ENCODE measurements around the gene USP35.
A peak's percentile ranks its signal among the peaks of the same experiment; 100 is the strongest.

Gene USP35

GRCh38 chr11:78190871-78191538 lies 2.3 kb downstream of the USP35 start:
- no peak overlapping the region for H3K4me3 ChIP-seq (ENCODE audit: low read depth, low read length)
- H3K9ac ChIP-seq, result no peak overlapping the region

GRCh38 chr11:78192223-78192719 lies 3.6 kb downstream of the USP35 start:
- Histone ChIP-seq H3K9ac (no peak overlapping the region), H3K4me3 (ENCODE audit: low read depth, low read length) (no peak overlapping the region)

More at GRCh38 chr11:78190871-78191538, 2.3 kb downstream of the USP35 start:
- Histone ChIP-seq H3K9me3 (ENCODE audit: control insufficient read depth, low read length) (no peaks in the 10 kb centered on the region), H3K27ac (no peak overlapping the region), H3K4me1 (peaks cover 14% of the 10 kb centered on the region), H2AFZ (no peak overlapping the region), H3K36me3 (ENCODE audit: control insufficient read depth, insufficient read depth, low read length) (no peaks in the 10 kb centered on the region), H3K27me3 (ENCODE audit: control insufficient read depth, insufficient read depth, low read length) (no peaks in the 10 kb centered on the region), H3K4me2 (ENCODE audit: low read length) (no peak overlapping the region), H3K79me2 (peaks cover 18% of the 10 kb centered on the region)
- TF ChIP-seq CTCF (IDR thresholded peaks at IDR 0.05), result no peak

GRCh38 chr11:78192911-78193351 lies 4.2 kb downstream of the USP35 start:
- no peak overlapping the region for H3K27ac ChIP-seq
- H3K9ac ChIP-seq, result no peak overlapping the region
- no peak overlapping the region for H3K4me3 ChIP-seq (ENCODE audit: low read depth, low read length)
- H3K4me1 ChIP-seq, result peaks cover 11% of the 10 kb centered on the region
- no peaks in the 10 kb centered on the region for H3K36me3 ChIP-seq (ENCODE audit: control insufficient read depth, insufficient read depth, low read length)
- no peaks in the 10 kb centered on the region for H3K27me3 ChIP-seq (ENCODE audit: control insufficient read depth, insufficient read depth, low read length)
- no peak overlapping the region for H2AFZ ChIP-seq
- peaks cover 16% of the 10 kb centered on the region for H3K79me2 ChIP-seq
- no peak for TF ChIP-seq CTCF (IDR thresholded peaks at IDR 0.05)
- no peaks in the 10 kb centered on the region for H3K9me3 ChIP-seq (ENCODE audit: control insufficient read depth, low read length)
- H3K4me2 ChIP-seq (ENCODE audit: low read length), result no peak overlapping the region

More at GRCh38 chr11:78192223-78192719, 3.6 kb downstream of the USP35 start:
- no peak for TF ChIP-seq CTCF (IDR thresholded peaks at IDR 0.05)
- Histone ChIP-seq H3K36me3 (ENCODE audit: control insufficient read depth, insufficient read depth, low read length) (no peaks in the 10 kb centered on the region), H2AFZ (no peak overlapping the region), H3K79me2 (peaks cover 18% of the 10 kb centered on the region), H3K9me3 (ENCODE audit: control insufficient read depth, low read length) (no peaks in the 10 kb centered on the region), H3K4me1 (peaks cover 12% of the 10 kb centered on the region), H3K27me3 (ENCODE audit: control insufficient read depth, insufficient read depth, low read length) (no peaks in the 10 kb centered on the region), H3K4me2 (ENCODE audit: low read length) (no peak overlapping the region), H3K27ac (peak overlapping the region; percentile 27)

GRCh38 chr11:78193806-78194205 lies 5.1 kb downstream of the USP35 start:
- Histone ChIP-seq H3K79me2 (peaks cover 13% of the 10 kb centered on the region), H3K27me3 (ENCODE audit: control insufficient read depth, insufficient read depth, low read length) (no peaks in the 10 kb centered on the region), H3K27ac (no peak overlapping the region), H3K4me1 (peaks cover 11% of the 10 kb centered on the region), H3K9ac (no peak overlapping the region), H3K4me3 (ENCODE audit: low read depth, low read length) (no peak overlapping the region), H3K9me3 (ENCODE audit: control insufficient read depth, low read length) (no peaks in the 10 kb centered on the region), H3K4me2 (ENCODE audit: low read length) (no peak overlapping the region), H2AFZ (no peak overlapping the region), H3K36me3 (ENCODE audit: control insufficient read depth, insufficient read depth, low read length) (no peaks in the 10 kb centered on the region)
- no peak for TF ChIP-seq CTCF (IDR thresholded peaks at IDR 0.05)

GRCh38 chr11:78194490-78194889 lies 5.8 kb downstream of the USP35 start:
- TF ChIP-seq CTCF (IDR thresholded peaks at IDR 0.05), result no peak
- Histone ChIP-seq H3K9ac (no peak overlapping the region), H3K27ac (no peak overlapping the region)

More at GRCh38 chr11:78194490-78194889, 5.8 kb downstream of the USP35 start:
- H3K4me2 ChIP-seq (ENCODE audit: low read length), result no peak overlapping the region
- H3K9me3 ChIP-seq (ENCODE audit: control insufficient read depth, low read length), result no peaks in the 10 kb centered on the region
- H3K36me3 ChIP-seq (ENCODE audit: control insufficient read depth, insufficient read depth, low read length), result no peaks in the 10 kb centered on the region
- no peaks in the 10 kb centered on the region for H3K27me3 ChIP-seq (ENCODE audit: control insufficient read depth, insufficient read depth, low read length)
- H3K79me2 ChIP-seq, result peaks cover 13% of the 10 kb centered on the region
- H3K4me1 ChIP-seq, result peaks cover 11% of the 10 kb centered on the region
- H3K4me3 ChIP-seq (ENCODE audit: low read depth, low read length), result no peak overlapping the region
- H2AFZ ChIP-seq, result no peak overlapping the region

All from parathyroid adenoma (tissue), 2 donors.